NCI-H226 (cell line): ENCODE measurements around the gene TTLL5.

Source experiments
- DNase-seq: peaks from one replicate; pipeline ENCODE4 v3.0.0-alpha.2; 2015

TTLL5 gene

GRCh38 chr14:75976826-75977581 lies 316.0 kb downstream of the TTLL5 start:
- DNase-seq = no peak

GRCh38 chr14:75977582-75977943 lies 316.5 kb downstream of the TTLL5 start:
- DNase-seq = no peak

- peak; percentile 14 for DNase-seq
Observed at GRCh38 chr14:75978249-75978731, 317.2 kb downstream of the TTLL5 start.

DNA sequence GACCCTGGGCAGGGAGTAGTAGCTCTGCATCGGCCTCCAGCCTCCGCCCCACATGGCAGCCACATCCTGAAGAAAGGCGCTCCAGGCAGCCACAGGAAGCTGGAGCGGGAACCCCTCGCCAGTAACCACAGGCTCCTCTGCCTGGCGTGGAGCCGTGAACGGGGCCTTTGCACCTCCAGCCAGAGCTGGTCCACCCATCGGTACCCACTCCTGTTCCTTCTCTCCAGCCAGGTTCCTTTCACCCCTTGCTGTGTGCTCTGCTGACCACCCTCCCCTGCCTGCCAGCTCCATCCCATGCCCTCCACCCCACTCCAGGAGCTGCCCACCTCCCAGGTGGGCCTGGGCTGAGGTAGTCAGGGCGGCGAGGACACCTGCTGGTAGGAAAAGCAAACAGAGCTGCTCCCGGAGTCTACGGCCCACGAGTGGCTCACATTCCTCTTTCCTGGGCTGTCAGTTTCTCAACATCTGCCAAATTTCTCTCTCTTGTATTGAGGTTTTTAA lies 318.1 kb downstream of the TTLL5 start:
- no peak for DNase-seq

DNA sequence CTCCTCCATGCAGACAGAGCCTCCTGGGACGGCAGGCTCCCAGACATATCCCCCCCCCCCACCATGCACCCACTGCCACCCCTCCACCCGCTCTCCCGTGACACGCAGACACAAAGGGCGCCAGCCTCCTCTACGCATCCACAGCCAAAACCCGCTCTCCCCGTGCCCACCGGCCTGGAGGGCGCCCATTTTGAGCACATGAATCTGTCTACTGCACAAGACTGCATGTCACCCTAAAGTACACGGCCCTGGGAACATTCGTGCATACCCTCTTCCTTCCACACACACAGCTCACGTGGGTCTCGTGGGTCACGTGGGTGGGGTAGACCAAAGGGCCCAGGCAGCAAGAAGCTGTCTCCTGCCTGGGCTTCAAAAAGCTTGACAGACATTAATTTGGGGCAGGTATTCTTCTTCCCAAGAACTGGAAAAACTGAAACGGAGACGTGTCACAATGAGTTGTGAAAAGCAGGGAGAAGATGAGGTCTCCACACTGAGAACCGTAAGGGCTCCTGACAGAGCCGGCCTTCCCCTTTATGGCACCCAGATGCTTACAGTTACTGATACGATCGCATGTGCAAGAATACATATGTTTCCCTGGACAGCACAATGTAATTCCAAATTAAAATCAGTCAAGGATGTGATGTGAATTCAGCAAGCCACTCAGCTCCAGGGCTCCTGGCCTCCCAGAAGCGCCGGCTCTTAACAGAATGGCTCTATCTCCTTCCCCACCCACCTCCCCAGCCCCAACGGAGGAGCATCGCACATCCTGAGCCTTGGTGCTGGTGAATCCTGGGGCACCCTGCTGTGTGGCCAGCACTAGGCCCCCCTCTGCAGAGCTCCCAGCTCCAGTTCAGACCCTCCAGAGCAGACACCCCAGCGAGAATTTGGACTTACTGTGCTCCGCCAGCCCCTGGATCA lies 318.9 kb downstream of the TTLL5 start:
- DNase-seq = no peak

GRCh38 chr14:75980856-75981255 lies 319.8 kb downstream of the TTLL5 start:
- DNase-seq = no peak

GRCh38 chr14:75981426-75982265 lies 320.6 kb downstream of the TTLL5 start, which contains the start of gene TGFB3:
TSS of gene TGFB3 (minus strand) at chr14:75981995. CDS start at chr14:75980893, 1,102 bp downstream.
- peak; percentile 75 for DNase-seq

GRCh38 chr14:75982266-75983018 lies 321.4 kb downstream of the TTLL5 start:
- DNase-seq = peak; percentile 63

DNA sequence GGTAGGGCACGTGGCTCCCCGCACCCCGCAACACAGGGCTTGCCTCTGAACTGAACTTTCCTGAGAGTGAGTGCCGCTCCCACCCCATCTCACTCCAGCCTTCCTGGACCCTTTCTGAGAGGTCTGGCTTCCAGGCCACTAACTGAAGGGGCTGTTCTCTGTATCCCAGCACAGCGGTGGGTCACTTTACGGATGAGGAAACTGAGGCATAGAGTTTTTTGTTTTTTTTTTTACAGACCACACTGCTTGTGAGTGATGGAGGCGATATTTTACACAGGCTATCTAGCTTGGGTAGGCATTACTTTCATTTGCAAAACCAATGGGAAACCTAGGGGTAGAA lies 321.9 kb downstream of the TTLL5 start:
- DNase-seq = no peak

DNA sequence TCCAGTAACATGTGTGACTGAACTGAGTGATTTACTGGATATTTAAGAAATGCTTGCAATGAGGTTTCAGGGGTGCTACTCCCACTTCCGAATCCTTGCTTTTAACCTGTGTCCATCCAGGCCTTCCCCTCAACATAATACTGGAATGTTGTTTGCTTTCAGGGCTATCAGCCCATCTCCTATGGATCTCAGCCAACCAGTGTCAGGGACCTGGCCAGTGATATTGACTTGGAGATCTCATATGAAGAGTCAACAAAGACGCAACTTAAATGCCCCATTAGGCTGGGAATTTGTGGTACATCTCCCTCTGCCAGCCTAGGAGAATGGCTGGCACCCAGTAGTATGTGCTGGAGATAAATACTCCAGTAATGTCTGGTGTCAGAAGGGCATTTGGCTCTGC lies 323.6 kb downstream of the TTLL5 start:
- DNase-seq = no peak

GRCh38 chr14:75985618-75986438 lies 324.8 kb downstream of the TTLL5 start, which contains the start of gene IFT43:
TSS of gene IFT43 (plus strand) at chr14:75985763. CDS start at chr14:75985787, 24 bp downstream.
- DNase-seq = peak; percentile 76

- no peak for DNase-seq
Observed at GRCh38 chr14:75986439-75986765, 325.4 kb downstream of the TTLL5 start.

DNA sequence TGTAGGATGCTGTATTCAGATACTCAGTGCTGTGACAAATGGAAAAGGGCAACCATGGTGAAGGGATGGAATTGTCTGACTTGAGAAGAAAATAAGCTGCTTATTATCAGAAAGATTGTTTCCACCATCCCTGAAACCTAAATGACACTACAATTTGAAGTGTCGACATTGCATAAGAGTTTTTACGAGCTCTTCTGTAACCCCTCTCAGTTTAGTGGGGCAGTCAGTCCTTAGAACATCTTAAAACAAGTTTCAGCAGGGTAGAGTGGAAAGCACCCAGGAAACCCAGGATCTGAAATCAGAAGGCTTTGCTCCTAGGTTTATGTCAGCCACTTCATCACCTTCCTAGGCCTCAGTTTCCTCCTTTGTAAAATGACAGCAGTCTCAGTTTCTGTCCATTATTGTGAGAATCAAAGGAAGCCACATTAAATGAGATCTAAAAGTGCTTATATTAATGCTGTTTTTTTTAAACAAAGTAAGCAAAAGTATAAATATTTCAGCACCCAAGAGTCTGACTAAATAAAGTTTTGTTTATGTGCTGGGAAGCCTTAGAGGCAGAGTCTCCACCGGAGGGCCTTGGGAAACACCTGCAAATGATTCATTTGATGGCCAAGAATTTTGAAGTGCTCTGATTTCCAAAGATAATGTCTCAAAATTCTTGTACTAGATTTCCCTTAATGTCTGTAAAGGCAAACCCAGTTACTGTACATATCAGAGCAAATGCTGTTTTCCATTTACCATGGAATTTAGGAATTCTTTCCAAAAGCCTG lies 326.3 kb downstream of the TTLL5 start:
- no peak for DNase-seq

DNA sequence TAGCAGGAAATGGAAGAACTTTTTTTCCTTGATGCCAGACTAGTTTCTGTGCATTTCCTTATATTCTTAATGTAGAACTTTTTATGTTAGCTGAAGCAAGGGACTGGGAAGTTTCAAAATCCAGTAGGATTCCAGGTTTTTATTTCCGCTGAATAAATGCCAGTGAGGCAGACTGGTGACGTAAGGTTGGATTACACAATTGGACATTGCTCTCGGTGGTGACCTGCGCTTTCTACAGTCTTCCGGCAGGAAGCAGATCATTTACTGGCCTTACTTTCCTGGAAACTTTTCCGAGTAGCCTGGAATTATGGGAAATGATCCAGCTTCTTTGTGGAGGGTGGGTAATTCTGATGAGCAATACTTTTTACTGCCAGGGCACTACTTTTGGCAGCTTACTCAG lies 328.1 kb downstream of the TTLL5 start:
- DNase-seq = no peak

DNA sequence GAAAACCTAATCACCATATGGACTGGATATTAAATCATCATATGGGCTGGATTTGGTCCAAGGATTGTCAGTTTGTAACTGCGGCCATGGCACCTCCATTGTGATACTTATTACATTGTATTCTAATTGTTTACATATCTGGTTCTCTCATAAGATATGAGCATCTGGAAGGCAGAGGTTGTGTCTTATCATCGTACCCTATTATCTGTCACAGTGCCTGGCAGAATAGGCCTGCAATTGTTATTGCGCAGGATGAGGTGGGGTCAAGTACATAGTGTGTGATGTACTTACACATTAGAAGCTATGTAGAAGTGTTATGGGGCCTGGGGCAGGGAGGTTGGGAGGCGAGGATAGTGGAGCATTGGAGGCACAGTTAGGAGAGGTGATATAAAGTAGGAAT lies 329.3 kb downstream of the TTLL5 start:
- DNase-seq = no peak

GRCh38 chr14:75991753-75992152 lies 330.7 kb downstream of the TTLL5 start:
- no peak for DNase-seq

DNA sequence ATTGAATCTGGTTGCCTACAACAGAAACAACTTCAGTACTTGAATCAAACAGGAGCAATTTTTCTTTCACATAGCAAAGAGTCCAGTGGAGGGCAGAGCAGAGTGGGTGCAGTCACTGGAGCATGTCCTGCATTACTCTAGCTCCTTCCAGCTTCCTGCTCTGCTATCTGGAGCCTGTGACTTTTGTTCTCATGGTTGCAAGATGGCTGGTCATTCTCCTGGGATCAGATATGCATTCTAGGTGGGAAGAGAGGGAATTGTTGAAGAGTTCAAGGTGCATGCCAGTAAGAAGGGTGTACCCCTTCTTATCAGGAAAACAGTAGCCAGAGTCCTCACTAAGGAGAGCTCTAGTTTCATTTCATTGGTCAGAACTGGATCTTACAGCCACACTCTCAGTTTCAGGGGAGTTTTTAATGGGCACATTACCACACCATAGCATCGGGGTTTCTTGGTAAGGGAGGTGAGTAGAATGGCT lies 332.6 kb downstream of the TTLL5 start:
- no peak for DNase-seq

DNA sequence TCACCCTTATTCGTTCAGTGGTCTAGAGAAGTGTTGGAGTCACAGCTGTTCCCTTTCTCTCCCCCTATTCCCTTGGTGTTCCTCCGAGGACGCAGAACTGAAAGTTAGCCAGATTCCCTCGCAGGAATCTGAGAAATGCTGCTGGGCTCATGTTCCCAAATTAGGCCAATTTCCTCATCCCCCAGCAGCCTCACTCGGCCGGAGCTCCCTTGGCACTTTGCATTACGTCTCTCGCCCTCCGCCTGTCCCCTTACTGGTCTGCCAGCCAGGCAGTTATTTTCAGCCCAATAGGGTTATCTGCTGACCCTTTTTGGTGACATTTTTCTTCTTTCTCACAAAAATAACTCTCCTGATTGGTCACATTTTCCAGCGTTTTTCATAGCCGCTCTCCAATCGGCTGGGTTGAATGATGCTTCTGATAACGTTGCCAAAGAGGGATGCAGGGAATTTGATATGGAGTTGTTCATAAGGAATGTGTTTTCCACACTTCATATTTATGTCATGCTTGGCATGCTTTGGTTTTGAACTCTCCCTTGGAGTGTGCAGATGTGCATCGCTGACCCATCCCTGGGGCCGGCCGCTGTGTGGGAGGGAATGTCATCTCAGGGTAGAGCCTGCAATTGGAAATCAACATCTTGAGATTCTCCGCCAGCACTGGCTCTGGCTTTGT lies 334.5 kb downstream of the TTLL5 start:
- no peak for DNase-seq

- DNase-seq = no peak
Observed at GRCh38 chr14:75996488-75996887, 335.4 kb downstream of the TTLL5 start.
